Stimulated activated CD4-positive, alpha-beta T cell treated with anti-CD3 and anti-CD28 coated beads, Interleukin-15, amount 100 ng/mL, for 24 hours (primary cell): ENCODE results near the gene SMG5.

Experiments used
- DNase-seq: peaks from one replicate; pipeline ENCODE4 v3.0.0-alpha.2; 2020

The SMG5 gene

GRCh38 chr1:156204686-156205085 is 77.9 kb downstream of the SMG5 start:
- no peak for DNase-seq

- DNase-seq = no peak
Measured at GRCh38 chr1:156203331-156203730, 79.3 kb downstream of the SMG5 start.

GRCh38 chr1:156200044-156200443 is 82.6 kb downstream of the SMG5 start:
- no peak for DNase-seq
